HUDEP-2 (cell line): ENCODE results near the gene MOCS2.

Source experiments
- DNase-seq, 76 experiments: peaks; one replicate each; lab custom pipeline; 2025; ENCODE audit not compliant: unreplicated experiment in 76 of 76; lab: John Stamatoyannopoulos, UW

MOCS2 gene

DNA sequence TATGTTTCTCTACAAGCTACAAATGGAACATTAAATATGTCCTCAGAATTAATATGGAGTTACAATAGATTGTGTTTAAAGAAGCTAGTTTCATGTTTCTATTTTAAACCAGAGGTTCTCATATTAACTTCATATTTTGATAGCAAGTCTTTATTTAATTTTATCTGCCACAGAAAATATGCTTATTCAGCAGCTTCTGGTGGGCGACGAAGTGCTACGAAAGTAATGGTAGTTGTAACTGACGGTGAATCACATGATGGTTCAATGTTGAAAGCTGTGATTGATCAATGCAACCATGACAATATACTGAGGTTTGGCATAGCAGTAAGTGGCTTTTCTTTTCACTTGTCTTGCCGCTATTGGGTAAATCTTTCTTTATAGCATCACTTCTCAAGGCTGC is 54.2 kb downstream of the MOCS2 start:
- no peak for DNase-seq

GRCh38 chr5:53053364-53053763 is 56.2 kb downstream of the MOCS2 start:
- no peak for DNase-seq

DNA sequence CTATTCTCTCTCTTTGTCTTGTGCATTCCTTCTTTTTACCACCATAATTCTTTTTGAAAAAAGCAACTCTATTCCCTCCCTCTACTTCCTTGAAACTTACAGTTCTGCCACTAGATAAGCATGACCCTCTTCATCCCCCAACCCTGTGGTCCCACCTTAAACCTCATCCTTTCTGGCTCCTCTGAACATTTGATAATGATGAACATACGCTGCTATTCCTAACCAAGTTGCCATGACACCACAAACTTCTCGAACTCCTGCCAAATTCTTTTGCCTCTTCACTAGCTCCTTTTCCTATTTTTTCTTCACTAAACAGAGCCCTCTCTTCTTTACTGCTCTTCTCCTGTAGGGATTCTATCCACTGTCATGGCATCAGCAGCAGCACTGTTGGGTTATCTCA is 57.1 kb downstream of the MOCS2 start:
- DNase-seq, result no peak

DNA sequence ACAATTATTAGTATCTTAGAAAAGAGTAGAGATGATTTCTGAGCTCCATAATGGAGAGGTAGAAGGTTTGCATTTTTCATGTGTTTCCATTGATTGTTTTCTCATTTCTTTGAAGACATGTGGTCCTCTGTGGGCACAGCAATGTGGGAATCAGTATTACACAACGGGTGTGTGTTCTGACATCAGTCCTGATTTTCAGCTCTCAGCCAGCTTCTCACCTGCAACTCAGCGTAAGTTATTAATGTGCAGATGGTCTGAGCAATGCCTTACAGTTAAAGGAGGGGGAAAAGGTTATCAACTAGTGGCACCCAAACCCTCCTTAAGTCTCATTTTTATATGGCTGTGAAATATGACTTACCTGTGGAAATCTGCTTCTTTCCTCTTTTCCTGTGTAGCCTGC is 61.3 kb downstream of the MOCS2 start:
- DNase-seq, result no peak
